ENCODE data around the gene PUS7.

- no peak for TF ChIP-seq CTCF (IDR thresholded peaks at IDR 0.05)
- TF ChIP-seq POLR2A (IDR thresholded peaks at IDR 0.05) = no peak
These were observed 2.8 kb upstream of the PUS7 start for GRCh38 chr7:105524840-105525239.
